ENCODE measurements around the gene ANKRD53. TPM values are rescaled to one million over a fixed set of nuclear protein-coding genes. Genes with fewer than 3 reads are reported as not detected.

ANKRD53 gene
- polyA plus RNA-seq, 2 donors = 0.35 to 1.0 TPM

DNA sequence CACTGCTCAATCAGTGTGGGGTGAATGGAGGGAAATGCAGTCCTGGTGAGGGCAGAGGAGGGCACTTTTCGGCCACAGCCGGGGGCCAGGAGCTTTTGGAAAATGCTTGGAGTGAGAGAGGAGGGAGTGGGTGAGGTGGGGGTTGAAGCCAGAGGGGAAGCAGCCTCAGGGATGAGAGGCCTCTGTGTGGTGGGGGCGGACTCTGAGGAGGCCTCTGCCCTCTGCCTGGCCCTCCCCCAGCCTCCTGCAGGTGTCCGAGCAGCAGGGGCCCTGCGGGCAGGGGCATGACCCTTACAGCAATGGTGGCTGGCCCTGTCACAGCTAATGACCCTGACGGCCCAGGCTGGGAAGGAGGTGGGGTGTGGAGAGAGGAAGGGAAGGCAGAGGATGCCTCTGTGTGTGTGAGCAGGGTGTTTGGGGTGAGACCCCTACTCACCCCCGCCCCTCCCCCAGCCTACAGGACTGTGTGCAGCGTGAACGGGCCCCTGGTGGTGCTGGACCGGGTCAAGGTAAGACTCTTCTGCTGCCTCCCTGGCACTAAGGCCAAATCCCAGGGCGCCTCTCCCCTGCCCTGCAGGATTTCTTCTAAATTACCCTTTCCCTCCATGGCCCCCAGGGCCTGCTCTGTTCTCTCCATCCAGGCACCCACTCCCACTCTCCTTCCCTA lies 35.1 kb upstream of the ANKRD53 start:
- Histone ChIP-seq H3K27ac (ENCODE audit: low read depth in 2 of 2, low read length in 1 of 2) (no peak overlapping the region), H3K36me3 (ENCODE audit: control insufficient read depth in 2 of 2, insufficient read depth in 2 of 2, low read length in 1 of 2) (no peaks in the 10 kb centered on the region), H3K4me3 (ENCODE audit: low read depth in 1 of 2, low read length in 2 of 2) (no peak overlapping the region), H3K4me1 (ENCODE audit: control insufficient read depth in 2 of 2, insufficient read depth in 2 of 2, low read length in 1 of 2) (no peaks in the 10 kb centered on the region), H3K9me3 (ENCODE audit: control insufficient read depth in 2 of 2, insufficient read depth in 1 of 2, low read depth in 1 of 2, low read length in 1 of 2) (no peaks in the 10 kb centered on the region), H3K27me3 (ENCODE audit: control insufficient read depth in 1 of 2, insufficient read depth in 2 of 2, low read length in 2 of 2) (no peaks in the 10 kb centered on the region)
- WGBS, 2 donors = 76 to 82% methylated on average over 9 to 11 of the region's 11 CpGs

DNA sequence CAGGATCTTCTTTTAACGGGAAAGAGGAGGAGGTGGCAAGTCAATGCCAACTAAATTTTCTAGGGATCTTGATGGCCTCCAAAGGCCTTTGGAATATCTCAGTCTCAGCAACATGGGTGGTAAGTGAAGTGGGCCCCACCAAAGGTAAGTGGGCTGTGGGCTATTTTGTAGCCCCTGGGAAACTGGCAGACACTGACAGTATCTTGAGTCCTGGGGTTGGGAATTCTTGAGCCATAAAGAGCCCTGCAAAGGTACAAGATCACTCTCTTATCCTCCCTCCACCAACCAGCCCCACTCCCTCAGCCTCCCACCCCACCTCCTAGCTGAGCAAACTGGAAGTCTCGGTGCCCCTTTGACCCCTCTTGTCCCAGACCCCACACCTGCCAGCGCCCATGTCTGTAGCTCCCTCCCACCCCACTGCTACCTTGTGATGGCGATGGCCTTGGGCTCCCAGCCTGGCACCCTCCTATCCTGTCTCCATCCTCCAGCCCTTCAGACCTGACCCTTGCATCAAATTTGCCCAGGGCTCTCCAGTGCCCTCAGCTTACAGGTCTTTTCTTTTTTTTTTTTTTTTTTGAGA lies 34.2 kb upstream of the ANKRD53 start:
- Histone ChIP-seq H3K36me3 (ENCODE audit: control insufficient read depth in 2 of 2, insufficient read depth in 2 of 2, low read length in 1 of 2) (no peaks in the 10 kb centered on the region), H3K9me3 (ENCODE audit: control insufficient read depth in 2 of 2, insufficient read depth in 1 of 2, low read depth in 1 of 2, low read length in 1 of 2) (no peaks in the 10 kb centered on the region), H3K4me1 (ENCODE audit: control insufficient read depth in 2 of 2, insufficient read depth in 2 of 2, low read length in 1 of 2) (peaks cover 0 to 2% of the 10 kb centered on the region in 2 donors), H3K4me3 (ENCODE audit: low read depth in 1 of 2, low read length in 2 of 2) (no peak overlapping the region), H3K27me3 (ENCODE audit: control insufficient read depth in 1 of 2, insufficient read depth in 2 of 2, low read length in 2 of 2) (no peaks in the 10 kb centered on the region), H3K27ac (ENCODE audit: low read depth in 2 of 2, low read length in 1 of 2) (no peak overlapping the region)
- 81 to 91% methylated on average over 4 of the region's 4 CpGs for WGBS, 2 donors

DNA sequence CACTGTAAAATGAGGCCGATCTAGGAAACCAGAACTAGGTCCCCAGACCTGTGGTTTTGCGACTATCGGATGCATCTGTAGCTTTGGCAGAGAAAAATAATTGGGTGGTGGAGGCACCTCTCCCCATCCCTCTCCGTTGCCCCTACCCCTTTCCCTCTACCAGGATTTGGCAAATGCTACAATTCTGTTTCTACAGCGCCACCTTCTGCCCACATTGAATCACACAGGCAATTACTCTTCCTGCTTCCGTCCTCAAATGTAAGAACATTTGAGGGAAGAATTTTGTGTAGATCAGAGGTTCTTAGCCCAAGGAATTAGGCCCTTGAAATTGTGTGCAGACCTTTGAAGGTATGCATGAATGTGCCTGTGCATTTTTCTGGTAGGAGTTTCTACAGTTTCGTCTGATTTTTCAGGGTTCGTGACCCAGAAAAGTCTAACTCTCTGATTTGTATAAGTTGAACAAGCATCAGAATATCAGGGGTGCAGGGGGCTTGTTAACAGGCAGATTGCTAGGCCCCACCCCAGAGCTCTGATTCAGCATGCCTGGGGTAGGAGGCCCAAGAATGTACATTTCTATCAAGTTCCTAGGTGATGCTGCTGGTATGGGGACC lies 31.5 kb upstream of the ANKRD53 start:
- no peak overlapping the region for H3K27ac ChIP-seq (ENCODE audit: low read depth in 2 of 2, low read length in 1 of 2)
- H3K4me1 ChIP-seq (ENCODE audit: control insufficient read depth in 2 of 2, insufficient read depth in 2 of 2, low read length in 1 of 2) = peaks cover 0 to 2% of the 10 kb centered on the region in 2 donors
- no peak overlapping the region for H3K4me3 ChIP-seq (ENCODE audit: low read depth in 1 of 2, low read length in 2 of 2)
- H3K9me3 ChIP-seq (ENCODE audit: control insufficient read depth in 2 of 2, insufficient read depth in 1 of 2, low read depth in 1 of 2, low read length in 1 of 2) = no peaks in the 10 kb centered on the region
- H3K27me3 ChIP-seq (ENCODE audit: control insufficient read depth in 1 of 2, insufficient read depth in 2 of 2, low read length in 2 of 2) = no peaks in the 10 kb centered on the region
- no peaks in the 10 kb centered on the region for H3K36me3 ChIP-seq (ENCODE audit: control insufficient read depth in 2 of 2, insufficient read depth in 2 of 2, low read length in 1 of 2)
- WGBS, 2 donors = 21 to 23% methylated on average over 8 of the region's 8 CpGs

DNA sequence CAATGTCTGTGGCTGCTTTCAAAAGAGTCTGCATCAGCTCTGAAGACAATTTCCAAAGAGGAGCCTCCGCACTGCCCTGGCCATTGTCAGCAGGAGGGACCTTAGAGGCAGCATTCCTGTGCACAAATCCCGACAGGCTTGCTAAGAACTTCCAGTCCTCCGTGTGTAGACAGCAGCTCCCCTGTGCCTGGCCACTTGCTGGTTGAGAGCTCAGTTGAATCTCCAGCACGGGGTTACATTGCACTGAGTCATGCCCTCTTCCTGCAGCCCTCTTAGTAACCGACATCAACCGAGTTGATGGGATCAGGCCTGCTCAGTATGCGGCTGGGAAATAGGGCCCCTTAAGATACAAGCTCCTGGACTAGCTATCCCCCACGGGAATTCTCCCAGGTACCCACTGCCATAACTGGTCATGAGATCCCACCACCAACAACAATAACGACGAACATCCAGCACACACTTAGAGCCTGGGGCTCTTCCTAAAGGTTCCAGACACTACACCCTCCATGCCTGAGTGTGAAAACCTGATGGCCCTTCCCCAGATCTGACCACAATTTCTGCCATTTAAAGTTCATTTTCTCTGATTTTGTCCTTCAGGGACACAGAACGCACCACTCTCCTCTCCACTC lies 30.8 kb upstream of the ANKRD53 start:
- peaks cover 0 to 2% of the 10 kb centered on the region in 2 donors for H3K4me1 ChIP-seq (ENCODE audit: control insufficient read depth in 2 of 2, insufficient read depth in 2 of 2, low read length in 1 of 2)
- H3K27ac ChIP-seq (ENCODE audit: low read depth in 2 of 2, low read length in 1 of 2) = no peak overlapping the region
- H3K27me3 ChIP-seq (ENCODE audit: control insufficient read depth in 1 of 2, insufficient read depth in 2 of 2, low read length in 2 of 2) = no peaks in the 10 kb centered on the region
- no peaks in the 10 kb centered on the region for H3K36me3 ChIP-seq (ENCODE audit: control insufficient read depth in 2 of 2, insufficient read depth in 2 of 2, low read length in 1 of 2)
- no peaks in the 10 kb centered on the region for H3K9me3 ChIP-seq (ENCODE audit: control insufficient read depth in 2 of 2, insufficient read depth in 1 of 2, low read depth in 1 of 2, low read length in 1 of 2)
- H3K4me3 ChIP-seq (ENCODE audit: low read depth in 1 of 2, low read length in 2 of 2) = no peak overlapping the region
- 59 to 61% methylated on average over 11 of the region's 11 CpGs for WGBS, 2 donors

DNA sequence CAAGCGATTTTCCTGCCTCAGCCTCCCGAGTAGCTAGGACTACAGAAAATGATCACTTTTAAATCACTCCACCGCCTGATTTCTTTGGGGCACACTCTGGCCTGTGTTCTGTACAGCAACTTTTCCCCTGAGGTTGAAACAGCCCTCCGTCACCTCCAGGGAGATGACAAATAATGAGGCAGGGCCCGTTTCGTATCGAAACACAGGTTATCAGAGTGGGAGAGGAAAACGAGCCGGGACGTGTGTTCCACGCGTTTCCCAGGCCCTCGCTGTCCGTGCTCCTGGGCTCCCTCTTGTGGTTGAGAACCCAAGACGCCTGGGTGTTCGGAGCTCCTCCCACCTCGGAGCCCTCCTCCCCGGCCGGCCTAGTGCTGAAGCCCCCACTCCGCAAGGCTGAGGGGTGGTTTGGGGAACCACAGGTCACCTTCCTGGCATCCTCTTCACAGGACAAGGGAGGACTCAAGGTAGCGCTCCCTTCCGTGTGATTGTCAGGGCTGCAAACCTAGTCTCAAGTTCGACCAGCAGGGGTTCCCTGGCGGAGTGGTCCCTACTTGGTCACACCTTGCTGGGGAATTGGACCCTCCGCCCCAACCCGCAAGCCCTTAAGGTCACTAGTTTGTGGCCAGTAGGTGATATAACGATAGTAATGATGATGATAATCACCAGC lies 30.0 kb upstream of the ANKRD53 start:
- Histone ChIP-seq H3K36me3 (ENCODE audit: control insufficient read depth in 2 of 2, insufficient read depth in 2 of 2, low read length in 1 of 2) (no peaks in the 10 kb centered on the region), H3K9me3 (ENCODE audit: control insufficient read depth in 2 of 2, insufficient read depth in 1 of 2, low read depth in 1 of 2, low read length in 1 of 2) (no peaks in the 10 kb centered on the region), H3K27ac (ENCODE audit: low read depth in 2 of 2, low read length in 1 of 2) (no peak overlapping the region), H3K4me1 (ENCODE audit: control insufficient read depth in 2 of 2, insufficient read depth in 2 of 2, low read length in 1 of 2) (peaks cover 0 to 2% of the 10 kb centered on the region in 2 donors), H3K27me3 (ENCODE audit: control insufficient read depth in 1 of 2, insufficient read depth in 2 of 2, low read length in 2 of 2) (no peaks in the 10 kb centered on the region), H3K4me3 (ENCODE audit: low read depth in 1 of 2, low read length in 2 of 2) (no peak overlapping the region)
- 8 to 12% methylated on average over 27 of the region's 27 CpGs for WGBS, 2 donors

DNA sequence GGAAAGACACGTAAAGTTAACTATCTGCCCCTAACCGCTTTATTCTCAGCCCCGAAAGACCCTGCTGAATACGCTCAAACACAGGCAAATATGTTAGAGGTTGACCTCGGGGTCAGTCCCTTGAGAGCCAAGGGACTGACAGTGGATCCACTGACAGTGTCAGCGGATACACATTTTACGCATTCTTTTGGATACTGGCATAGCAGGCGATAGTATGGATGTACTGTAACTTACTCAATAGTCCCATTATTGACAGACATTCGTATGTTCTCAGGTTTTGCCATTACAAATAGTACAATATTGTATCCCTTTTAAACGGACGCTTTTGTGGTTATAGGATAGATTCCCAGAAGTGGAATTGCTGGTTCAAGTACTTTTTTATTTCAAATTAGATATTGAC lies 29.3 kb upstream of the ANKRD53 start:
- Histone ChIP-seq H3K4me1 (ENCODE audit: control insufficient read depth in 2 of 2, insufficient read depth in 2 of 2, low read length in 1 of 2) (peaks cover 0 to 2% of the 10 kb centered on the region in 2 donors), H3K27me3 (ENCODE audit: control insufficient read depth in 1 of 2, insufficient read depth in 2 of 2, low read length in 2 of 2) (no peaks in the 10 kb centered on the region), H3K4me3 (ENCODE audit: low read depth in 1 of 2, low read length in 2 of 2) (no peak overlapping the region), H3K36me3 (ENCODE audit: control insufficient read depth in 2 of 2, insufficient read depth in 2 of 2, low read length in 1 of 2) (no peaks in the 10 kb centered on the region), H3K27ac (ENCODE audit: low read depth in 2 of 2, low read length in 1 of 2) (no peak overlapping the region), H3K9me3 (ENCODE audit: control insufficient read depth in 2 of 2, insufficient read depth in 1 of 2, low read depth in 1 of 2, low read length in 1 of 2) (no peaks in the 10 kb centered on the region)
- WGBS, 2 donors = 78% methylated on average over 11 of the region's 11 CpGs

DNA sequence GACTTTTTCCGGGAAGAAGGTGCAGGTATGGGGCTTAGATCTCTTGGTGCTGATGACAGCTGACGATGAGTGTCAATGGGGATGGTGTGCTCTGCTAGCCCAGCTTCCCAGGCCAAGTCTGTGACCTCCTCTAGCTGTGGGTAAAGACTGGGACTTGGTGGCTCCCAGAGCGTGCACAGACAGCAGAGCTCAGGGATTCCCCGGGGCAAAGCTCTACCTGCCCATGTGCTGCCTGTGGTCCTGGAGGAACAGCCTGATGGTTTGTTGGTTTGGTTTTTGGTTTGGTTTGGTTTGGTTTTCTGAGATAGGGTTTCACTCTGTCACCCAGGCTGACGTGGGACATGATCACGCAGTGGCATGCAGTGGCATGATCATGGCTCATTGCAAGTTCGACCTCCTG lies 23.5 kb upstream of the ANKRD53 start:
- H3K27ac ChIP-seq (ENCODE audit: low read depth in 2 of 2, low read length in 1 of 2) = no peak overlapping the region
- no peaks in the 10 kb centered on the region for H3K27me3 ChIP-seq (ENCODE audit: control insufficient read depth in 1 of 2, insufficient read depth in 2 of 2, low read length in 2 of 2)
- H3K9me3 ChIP-seq (ENCODE audit: control insufficient read depth in 2 of 2, insufficient read depth in 1 of 2, low read depth in 1 of 2, low read length in 1 of 2) = no peaks in the 10 kb centered on the region
- H3K4me1 ChIP-seq (ENCODE audit: control insufficient read depth in 2 of 2, insufficient read depth in 2 of 2, low read length in 1 of 2) = no peaks in the 10 kb centered on the region
- no peaks in the 10 kb centered on the region for H3K36me3 ChIP-seq (ENCODE audit: control insufficient read depth in 2 of 2, insufficient read depth in 2 of 2, low read length in 1 of 2)
- WGBS, 2 donors = 70 to 75% methylated on average over 7 of the region's 7 CpGs
- H3K4me3 ChIP-seq (ENCODE audit: low read depth in 1 of 2, low read length in 2 of 2) = no peak overlapping the region

DNA sequence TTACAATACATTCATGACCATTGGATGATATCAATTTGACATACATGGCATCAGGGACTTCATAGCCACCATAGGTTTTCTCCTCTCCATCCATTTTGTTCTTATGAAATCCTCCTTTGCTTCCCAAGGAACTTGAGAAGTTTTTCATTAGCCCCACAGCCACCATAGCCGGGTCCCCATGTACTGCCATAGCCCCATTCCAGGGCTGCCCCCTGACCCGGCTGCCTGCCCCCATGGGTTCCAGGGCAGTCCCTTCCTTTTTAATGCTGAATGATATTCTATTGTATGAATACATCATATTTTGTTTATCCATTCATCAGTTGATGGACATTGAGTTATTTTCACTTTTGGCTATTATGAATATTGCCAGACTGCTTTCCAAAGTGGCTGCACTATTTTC lies 22.3 kb upstream of the ANKRD53 start:
- no peaks in the 10 kb centered on the region for H3K27me3 ChIP-seq (ENCODE audit: control insufficient read depth in 1 of 2, insufficient read depth in 2 of 2, low read length in 2 of 2)
- no peak overlapping the region for H3K27ac ChIP-seq (ENCODE audit: low read depth in 2 of 2, low read length in 1 of 2)
- no peaks in the 10 kb centered on the region for H3K4me1 ChIP-seq (ENCODE audit: control insufficient read depth in 2 of 2, insufficient read depth in 2 of 2, low read length in 1 of 2)
- WGBS, 2 donors = 78 to 87% methylated on average over 2 of the region's 2 CpGs
- H3K4me3 ChIP-seq (ENCODE audit: low read depth in 1 of 2, low read length in 2 of 2) = no peak overlapping the region
- no peaks in the 10 kb centered on the region for H3K9me3 ChIP-seq (ENCODE audit: control insufficient read depth in 2 of 2, insufficient read depth in 1 of 2, low read depth in 1 of 2, low read length in 1 of 2)
- no peaks in the 10 kb centered on the region for H3K36me3 ChIP-seq (ENCODE audit: control insufficient read depth in 2 of 2, insufficient read depth in 2 of 2, low read length in 1 of 2)

DNA sequence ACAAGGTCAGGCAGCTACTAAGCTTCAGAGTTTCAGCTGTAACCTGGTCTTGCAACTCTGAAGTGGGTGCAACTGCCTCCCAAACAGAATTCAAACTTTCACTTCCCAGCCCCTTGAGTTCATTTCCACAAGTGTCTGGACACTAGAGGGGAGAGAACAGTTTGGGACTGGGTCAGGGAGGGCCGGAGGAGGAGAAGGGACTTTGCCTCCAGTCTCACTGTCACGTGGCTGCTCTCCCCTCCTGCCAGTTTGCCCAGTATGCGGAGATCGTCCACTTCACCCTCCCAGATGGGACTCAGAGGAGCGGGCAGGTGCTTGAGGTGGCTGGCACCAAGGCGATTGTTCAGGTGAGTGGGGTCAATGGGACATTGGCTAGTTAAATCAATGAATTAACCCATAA lies 20.6 kb upstream of the ANKRD53 start:
- no peaks in the 10 kb centered on the region for H3K9me3 ChIP-seq (ENCODE audit: control insufficient read depth in 2 of 2, insufficient read depth in 1 of 2, low read depth in 1 of 2, low read length in 1 of 2)
- H3K4me3 ChIP-seq (ENCODE audit: low read depth in 1 of 2, low read length in 2 of 2) = no peak overlapping the region
- no peaks in the 10 kb centered on the region for H3K27me3 ChIP-seq (ENCODE audit: control insufficient read depth in 1 of 2, insufficient read depth in 2 of 2, low read length in 2 of 2)
- H3K27ac ChIP-seq (ENCODE audit: low read depth in 2 of 2, low read length in 1 of 2) = no peak overlapping the region
- H3K4me1 ChIP-seq (ENCODE audit: control insufficient read depth in 2 of 2, insufficient read depth in 2 of 2, low read length in 1 of 2) = no peaks in the 10 kb centered on the region
- WGBS, 2 donors = 66 to 82% methylated on average over 6 of the region's 6 CpGs
- no peaks in the 10 kb centered on the region for H3K36me3 ChIP-seq (ENCODE audit: control insufficient read depth in 2 of 2, insufficient read depth in 2 of 2, low read length in 1 of 2)
